ENCODE results near the gene NRXN3. TPM values are rescaled to one million over a fixed set of nuclear protein-coding genes. Genes with fewer than 3 reads are reported as not detected.

Gene NRXN3
- total RNA-seq, 5 donors from 2014 or later (not counting 1 experiment from before 2014, with no cell fraction given) = not detected

DNA sequence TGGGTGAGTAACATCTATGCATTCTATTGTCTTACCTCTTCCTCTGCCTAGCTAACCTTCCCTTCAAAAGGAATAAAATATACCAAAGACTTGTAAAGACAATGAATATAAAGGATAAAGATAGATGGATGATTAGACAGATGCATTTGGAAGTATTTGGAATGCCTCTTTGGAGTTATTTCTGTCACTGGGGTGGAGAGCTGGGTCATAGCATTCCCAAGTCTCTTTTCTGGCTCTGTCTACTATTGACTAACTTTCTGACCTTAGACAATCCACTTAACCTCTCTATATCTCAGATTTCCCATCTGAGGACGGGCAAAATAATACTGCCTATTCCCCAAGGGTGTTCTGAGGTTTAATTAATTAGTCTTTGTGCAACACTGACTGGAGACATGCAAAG, 1523.8 kb downstream of the NRXN3 start:
- no peaks in the 10 kb centered on the region for H3K27me3 Mint-ChIP-seq
- DNase-seq (no peak), ATAC-seq (replicated peaks in 1 of 4) (no peak)
- H3K27ac ChIP-seq (ENCODE audit: low read length) = no peak overlapping the region
- H3K9me3 ChIP-seq = no peaks in the 10 kb centered on the region
- WGBS (ENCODE audit: insufficient coverage) = no CpG with 5 or more reads among the region's 1 CpG
- no peaks in the 10 kb centered on the region for H3K36me3 ChIP-seq (ENCODE audit: control insufficient read depth in 2 of 2, extremely low read depth in 1 of 2, insufficient read depth in 1 of 2, low read length in 1 of 2)
- no peak overlapping the region for H3K4me3 ChIP-seq (ENCODE audit: control insufficient read depth in 1 of 2, extremely low read depth in 1 of 2, low read length in 1 of 2)
- no peaks in the 10 kb centered on the region for H3K27me3 ChIP-seq (replicated peaks in 1 of 2; ENCODE audit: control insufficient read depth in 2 of 2, extremely low read depth in 1 of 2, insufficient read depth in 2 of 2, low read length in 1 of 2)
- peaks cover 3 to 11% (median 3%) of the 10 kb centered on the region in 3 donors for H3K9me3 Mint-ChIP-seq
- H3K4me1 ChIP-seq (ENCODE audit: control insufficient read depth in 1 of 2, extremely low read depth in 1 of 2, insufficient read depth in 2 of 2, low read length in 2 of 2) = no peaks in the 10 kb centered on the region
- no peak overlapping the region for H3K4me3 Mint-ChIP-seq
- POLR2A ChIA-PET = no interaction called here
- H3K36me3 Mint-ChIP-seq = no peaks in the 10 kb centered on the region
- CTCF ChIA-PET = no interaction called here
- no peaks in the 10 kb centered on the region for H3K4me1 Mint-ChIP-seq
- H3K27ac Mint-ChIP-seq = no peak overlapping the region

DNA sequence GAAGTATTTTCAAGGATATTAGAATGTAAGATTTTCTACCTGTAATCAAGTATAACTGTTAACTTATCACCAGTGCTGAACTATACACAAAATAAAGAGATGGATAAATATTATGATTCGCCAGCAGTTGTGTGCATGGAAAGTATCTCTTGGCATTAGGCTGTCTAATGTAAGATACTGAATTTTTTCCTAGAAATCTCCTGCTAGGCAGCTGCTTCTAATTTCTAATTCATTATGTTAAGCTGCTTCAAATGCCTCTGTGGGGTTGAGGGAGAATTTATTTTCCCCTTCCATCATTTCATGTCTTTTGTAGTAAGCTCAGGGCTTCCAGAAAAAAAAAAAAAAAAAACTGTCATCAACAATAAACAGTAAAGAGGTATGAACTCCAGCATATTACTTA, 1525.1 kb downstream of the NRXN3 start:
- Mint-ChIP-seq H3K27me3 (no peaks in the 10 kb centered on the region), H3K36me3 (no peaks in the 10 kb centered on the region), H3K9me3 (peaks cover 3 to 11% (median 3%) of the 10 kb centered on the region in 3 donors), H3K4me3 (no peak overlapping the region), H3K27ac (no peak overlapping the region), H3K4me1 (no peaks in the 10 kb centered on the region)
- Histone ChIP-seq H3K4me1 (ENCODE audit: control insufficient read depth in 1 of 2, extremely low read depth in 1 of 2, insufficient read depth in 2 of 2, low read length in 2 of 2) (no peaks in the 10 kb centered on the region), H3K4me3 (ENCODE audit: control insufficient read depth in 1 of 2, extremely low read depth in 1 of 2, low read length in 1 of 2) (no peak overlapping the region), H3K27ac (ENCODE audit: low read length) (no peak overlapping the region), H3K9me3 (no peaks in the 10 kb centered on the region), H3K27me3 (replicated peaks in 1 of 2; ENCODE audit: control insufficient read depth in 2 of 2, extremely low read depth in 1 of 2, insufficient read depth in 2 of 2, low read length in 1 of 2) (no peaks in the 10 kb centered on the region), H3K36me3 (ENCODE audit: control insufficient read depth in 2 of 2, extremely low read depth in 1 of 2, insufficient read depth in 1 of 2, low read length in 1 of 2) (no peaks in the 10 kb centered on the region)
- POLR2A ChIA-PET = interaction anchor here in 1 of 2 donors (0.7 kb wide), 1 partner anchor 20 kb away, joined by 8 read pairs; no protein-coding TSS in a partner anchor
- no peak for ATAC-seq (replicated peaks in 1 of 4)
- no peak for DNase-seq
- CTCF ChIA-PET = interaction anchor here (0.6 kb wide), 2 partner anchors 381 to 594 kb away, joined by 3 read pairs; no protein-coding TSS in a partner anchor
- no CpG with 5 or more reads among the region's 1 CpG for WGBS (ENCODE audit: insufficient coverage)

DNA sequence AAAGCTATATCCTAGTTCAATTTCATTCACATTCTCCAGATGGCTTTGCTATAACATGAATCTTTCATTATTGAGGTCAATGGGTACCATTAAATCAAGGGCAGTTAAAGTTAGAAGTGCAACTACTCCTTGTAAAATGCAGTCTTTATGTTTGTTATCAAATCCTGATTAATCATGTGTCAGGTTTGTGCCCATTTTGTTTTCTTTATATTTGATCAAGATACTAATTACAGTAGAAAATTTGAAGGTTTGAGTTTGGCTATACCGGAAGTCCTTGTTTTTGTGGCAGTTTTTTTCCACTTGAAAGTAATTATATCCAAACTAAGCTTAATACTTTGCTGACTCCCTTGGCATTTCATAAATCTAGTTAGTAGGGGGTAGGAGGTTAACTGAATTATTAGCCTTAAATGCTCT, 1528.1 kb downstream of the NRXN3 start:
- H3K27ac Mint-ChIP-seq = no peak overlapping the region
- WGBS (ENCODE audit: insufficient coverage) = no CpG with 5 or more reads among the region's 1 CpG
- H3K36me3 Mint-ChIP-seq = no peaks in the 10 kb centered on the region
- H3K27me3 Mint-ChIP-seq = no peaks in the 10 kb centered on the region
- no peaks in the 10 kb centered on the region for H3K27me3 ChIP-seq (replicated peaks in 1 of 2; ENCODE audit: control insufficient read depth in 2 of 2, extremely low read depth in 1 of 2, insufficient read depth in 2 of 2, low read length in 1 of 2)
- no peaks in the 10 kb centered on the region for H3K9me3 ChIP-seq
- POLR2A ChIA-PET = no interaction called here
- H3K4me3 Mint-ChIP-seq = no peak overlapping the region
- ATAC-seq (replicated peaks in 1 of 4) = no peak
- no peaks in the 10 kb centered on the region for H3K36me3 ChIP-seq (ENCODE audit: control insufficient read depth in 2 of 2, extremely low read depth in 1 of 2, insufficient read depth in 1 of 2, low read length in 1 of 2)
- H3K27ac ChIP-seq (ENCODE audit: low read length) = no peak overlapping the region
- H3K9me3 Mint-ChIP-seq = peaks cover 0 to 7% (median 0%) of the 10 kb centered on the region in 3 donors
- no peak overlapping the region for H3K4me3 ChIP-seq (ENCODE audit: control insufficient read depth in 1 of 2, extremely low read depth in 1 of 2, low read length in 1 of 2)
- DNase-seq = no peak
- no peaks in the 10 kb centered on the region for H3K4me1 Mint-ChIP-seq
- no peaks in the 10 kb centered on the region for H3K4me1 ChIP-seq (ENCODE audit: control insufficient read depth in 1 of 2, extremely low read depth in 1 of 2, insufficient read depth in 2 of 2, low read length in 2 of 2)
- CTCF ChIA-PET = no interaction called here

DNA sequence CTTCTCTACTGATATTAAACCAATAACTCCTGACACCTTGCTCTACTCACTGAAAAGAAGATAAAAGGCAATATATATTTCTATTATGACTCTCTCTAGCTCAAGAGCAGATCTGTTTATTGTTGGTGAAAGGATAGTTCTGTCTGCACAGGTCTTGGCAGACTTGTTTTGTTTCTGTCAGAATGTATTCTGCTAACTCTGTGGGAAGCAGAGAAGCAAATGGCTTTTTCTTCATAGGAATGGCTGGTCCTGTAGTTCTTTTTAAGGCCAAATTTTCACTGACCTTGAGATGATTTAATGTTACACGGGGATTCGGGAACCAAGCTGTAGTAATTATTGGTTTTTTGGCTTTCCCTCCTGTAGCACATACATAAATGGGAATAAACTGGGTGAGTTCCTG, 1529.0 kb downstream of the NRXN3 start:
- Histone ChIP-seq H3K27me3 (replicated peaks in 1 of 2; ENCODE audit: control insufficient read depth in 2 of 2, extremely low read depth in 1 of 2, insufficient read depth in 2 of 2, low read length in 1 of 2) (no peaks in the 10 kb centered on the region), H3K27ac (ENCODE audit: low read length) (no peak overlapping the region), H3K4me1 (ENCODE audit: control insufficient read depth in 1 of 2, extremely low read depth in 1 of 2, insufficient read depth in 2 of 2, low read length in 2 of 2) (no peaks in the 10 kb centered on the region), H3K9me3 (no peaks in the 10 kb centered on the region), H3K4me3 (ENCODE audit: control insufficient read depth in 1 of 2, extremely low read depth in 1 of 2, low read length in 1 of 2) (no peak overlapping the region), H3K36me3 (ENCODE audit: control insufficient read depth in 2 of 2, extremely low read depth in 1 of 2, insufficient read depth in 1 of 2, low read length in 1 of 2) (no peaks in the 10 kb centered on the region)
- ChIA-PET POLR2A (no interaction called here), CTCF (no interaction called here)
- H3K27me3 Mint-ChIP-seq = no peaks in the 10 kb centered on the region
- WGBS (ENCODE audit: insufficient coverage) = no CpG with 5 or more reads among the region's 2 CpGs
- H3K36me3 Mint-ChIP-seq = no peaks in the 10 kb centered on the region
- H3K4me3 Mint-ChIP-seq = no peak overlapping the region
- no peak for ATAC-seq (replicated peaks in 1 of 4)
- no peaks in the 10 kb centered on the region for H3K4me1 Mint-ChIP-seq
- peaks cover 0 to 7% (median 0%) of the 10 kb centered on the region in 3 donors for H3K9me3 Mint-ChIP-seq
- no peak overlapping the region for H3K27ac Mint-ChIP-seq
- no peak for DNase-seq

DNA sequence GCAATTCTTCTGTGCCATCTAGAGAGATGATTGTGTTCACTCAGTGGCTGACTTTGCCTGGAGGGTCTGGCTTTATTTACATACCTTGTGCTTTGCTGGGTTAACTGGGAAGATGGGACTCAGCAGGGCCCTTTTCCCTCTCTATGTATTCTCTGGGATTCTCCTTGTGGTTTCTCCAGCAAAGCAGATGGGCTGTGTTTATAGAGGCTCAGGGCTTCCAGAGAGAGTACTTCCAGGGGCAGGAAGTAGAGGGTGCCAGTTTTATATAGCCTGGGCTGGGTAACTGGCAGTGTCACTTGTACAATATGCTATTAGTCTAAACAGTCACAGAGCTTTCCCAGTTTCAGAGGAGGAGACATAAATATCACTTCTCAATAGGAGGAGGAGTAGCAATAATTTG, 1531.2 kb downstream of the NRXN3 start:
- H3K4me3 Mint-ChIP-seq = no peak overlapping the region
- no peaks in the 10 kb centered on the region for H3K9me3 ChIP-seq
- no peaks in the 10 kb centered on the region for H3K36me3 Mint-ChIP-seq
- no peaks in the 10 kb centered on the region for H3K27me3 ChIP-seq (replicated peaks in 1 of 2; ENCODE audit: control insufficient read depth in 2 of 2, extremely low read depth in 1 of 2, insufficient read depth in 2 of 2, low read length in 1 of 2)
- no peak for ATAC-seq (replicated peaks in 1 of 4)
- H3K9me3 Mint-ChIP-seq = peaks cover 0 to 4% (median 0%) of the 10 kb centered on the region in 3 donors
- no peaks in the 10 kb centered on the region for H3K36me3 ChIP-seq (ENCODE audit: control insufficient read depth in 2 of 2, extremely low read depth in 1 of 2, insufficient read depth in 1 of 2, low read length in 1 of 2)
- ChIA-PET CTCF (no interaction called here), POLR2A (no interaction called here)
- no peaks in the 10 kb centered on the region for H3K4me1 ChIP-seq (ENCODE audit: control insufficient read depth in 1 of 2, extremely low read depth in 1 of 2, insufficient read depth in 2 of 2, low read length in 2 of 2)
- DNase-seq = no peak
- H3K4me1 Mint-ChIP-seq = no peaks in the 10 kb centered on the region
- no peak overlapping the region for H3K4me3 ChIP-seq (ENCODE audit: control insufficient read depth in 1 of 2, extremely low read depth in 1 of 2, low read length in 1 of 2)
- no peak overlapping the region for H3K27ac Mint-ChIP-seq
- H3K27ac ChIP-seq (ENCODE audit: low read length) = no peak overlapping the region
- H3K27me3 Mint-ChIP-seq = no peaks in the 10 kb centered on the region

DNA sequence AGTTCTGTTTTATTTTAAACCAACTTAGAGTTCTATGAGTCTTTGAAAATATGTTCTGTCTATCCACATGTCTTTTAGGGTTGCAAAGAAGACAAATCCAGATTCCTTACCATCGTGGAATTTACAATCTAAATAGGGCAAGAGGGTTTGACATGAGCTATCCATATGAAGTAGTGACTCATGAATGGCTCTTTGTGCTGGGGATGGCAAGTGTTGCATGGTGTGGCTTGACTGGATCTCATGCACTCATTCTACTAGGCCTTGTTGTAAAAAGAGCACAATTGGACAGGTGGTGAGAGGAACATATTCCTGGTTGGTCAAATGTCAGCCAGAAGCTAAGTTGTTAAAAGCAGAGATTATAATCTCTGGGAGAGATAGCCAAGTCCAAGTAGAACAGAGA, 1532.0 kb downstream of the NRXN3 start:
- Mint-ChIP-seq H3K27ac (no peak overlapping the region), H3K4me1 (no peaks in the 10 kb centered on the region), H3K36me3 (no peaks in the 10 kb centered on the region), H3K4me3 (no peak overlapping the region), H3K9me3 (peaks cover 0 to 2% (median 0%) of the 10 kb centered on the region in 3 donors), H3K27me3 (no peaks in the 10 kb centered on the region)
- ATAC-seq (replicated peaks in 1 of 4) = no peak
- no CpG with 5 or more reads among the region's 1 CpG for WGBS (ENCODE audit: insufficient coverage)
- CTCF ChIA-PET = interaction anchor here in 1 of 2 donors (0.7 kb wide), 1 partner anchor 765 kb away, joined by 6 read pairs; no protein-coding TSS in a partner anchor
- no peak overlapping the region for H3K4me3 ChIP-seq (ENCODE audit: control insufficient read depth in 1 of 2, extremely low read depth in 1 of 2, low read length in 1 of 2)
- POLR2A ChIA-PET = no interaction called here
- no peaks in the 10 kb centered on the region for H3K36me3 ChIP-seq (ENCODE audit: control insufficient read depth in 2 of 2, extremely low read depth in 1 of 2, insufficient read depth in 1 of 2, low read length in 1 of 2)
- no peaks in the 10 kb centered on the region for H3K4me1 ChIP-seq (ENCODE audit: control insufficient read depth in 1 of 2, extremely low read depth in 1 of 2, insufficient read depth in 2 of 2, low read length in 2 of 2)
- no peak for DNase-seq
- no peaks in the 10 kb centered on the region for H3K9me3 ChIP-seq
- H3K27me3 ChIP-seq (replicated peaks in 1 of 2; ENCODE audit: control insufficient read depth in 2 of 2, extremely low read depth in 1 of 2, insufficient read depth in 2 of 2, low read length in 1 of 2) = no peaks in the 10 kb centered on the region
- no peak overlapping the region for H3K27ac ChIP-seq (ENCODE audit: low read length)

DNA sequence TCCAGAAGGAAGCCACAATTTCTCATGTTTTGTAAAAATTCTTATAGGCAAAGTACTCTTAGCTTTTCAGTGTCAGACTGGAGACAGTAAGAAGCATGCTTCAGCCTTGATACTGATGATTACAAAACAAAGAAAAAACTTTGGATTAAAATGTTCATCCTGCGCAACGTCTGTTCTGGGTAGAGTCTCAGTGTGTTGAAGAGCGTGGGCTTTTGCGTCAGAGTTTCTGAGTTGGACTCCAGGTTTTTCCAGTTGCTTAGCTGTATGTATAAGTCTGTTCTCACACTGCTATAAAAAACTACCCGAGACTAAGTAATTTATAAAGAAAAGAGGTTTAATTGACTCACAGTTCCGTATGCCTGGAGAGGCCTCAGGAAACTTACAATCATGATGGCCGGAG, 1533.0 kb downstream of the NRXN3 start:
- DNase-seq (no peak), ATAC-seq (replicated peaks in 1 of 4) (no peak)
- ChIA-PET POLR2A (interaction anchor here in 1 of 2 donors (0.6 kb wide), 1 partner anchor 15 kb away, joined by 3 read pairs; no protein-coding TSS in a partner anchor), CTCF (no interaction called here)
- no peaks in the 10 kb centered on the region for H3K27me3 ChIP-seq (replicated peaks in 1 of 2; ENCODE audit: control insufficient read depth in 2 of 2, extremely low read depth in 1 of 2, insufficient read depth in 2 of 2, low read length in 1 of 2)
- no peak overlapping the region for H3K4me3 ChIP-seq (ENCODE audit: control insufficient read depth in 1 of 2, extremely low read depth in 1 of 2, low read length in 1 of 2)
- no peaks in the 10 kb centered on the region for H3K36me3 ChIP-seq (ENCODE audit: control insufficient read depth in 2 of 2, extremely low read depth in 1 of 2, insufficient read depth in 1 of 2, low read length in 1 of 2)
- Mint-ChIP-seq H3K9me3 (no peaks in the 10 kb centered on the region), H3K36me3 (no peaks in the 10 kb centered on the region), H3K27me3 (no peaks in the 10 kb centered on the region), H3K4me3 (no peak overlapping the region), H3K4me1 (no peaks in the 10 kb centered on the region), H3K27ac (no peak overlapping the region)
- H3K27ac ChIP-seq (ENCODE audit: low read length) = no peak overlapping the region
- H3K4me1 ChIP-seq (ENCODE audit: control insufficient read depth in 1 of 2, extremely low read depth in 1 of 2, insufficient read depth in 2 of 2, low read length in 2 of 2) = no peaks in the 10 kb centered on the region
- no CpG with 5 or more reads among the region's 7 CpGs for WGBS (ENCODE audit: insufficient coverage)
- no peaks in the 10 kb centered on the region for H3K9me3 ChIP-seq
